Femur (tissue), 1 donor: ENCODE measurements around the gene CCDC201.

ENCODE experiments used
- DNase-seq: peaks from one replicate; pipeline ENCODE4 v3.0.0-alpha.2; 2017

Gene CCDC201

GRCh38 chr7:45892407-45893035 lies 19.6 kb upstream of the CCDC201 start:
- DNase-seq, result no peak

GRCh38 chr7:45891462-45892402 lies 18.9 kb upstream of the CCDC201 start:
- no peak for DNase-seq

- DNase-seq, result no peak
These were observed 18.1 kb upstream of the CCDC201 start for GRCh38 chr7:45890902-45891461.

- no peak for DNase-seq
These were observed 17.4 kb upstream of the CCDC201 start for GRCh38 chr7:45890125-45890901.

- no peak for DNase-seq
These were observed 16.6 kb upstream of the CCDC201 start for GRCh38 chr7:45889367-45890067.

- no peak for DNase-seq
These were observed 16.1 kb upstream of the CCDC201 start for GRCh38 chr7:45888993-45889366.

- DNase-seq, result no peak
These were observed 15.5 kb upstream of the CCDC201 start, which contains the start of gene IGFBP1 for GRCh38 chr7:45888185-45888992. Gene IGFBP1, plus strand, starts transcription at chr7:45888488. Its CDS starts 165 bp downstream, at chr7:45888653.

- no peak for DNase-seq
These were observed 14.2 kb upstream of the CCDC201 start for GRCh38 chr7:45886931-45887667.

GRCh38 chr7:45885264-45885882 lies 12.5 kb upstream of the CCDC201 start:
- no peak for DNase-seq

GRCh38 chr7:45884136-45884535 lies 11.3 kb upstream of the CCDC201 start:
- no peak for DNase-seq

- no peak for DNase-seq
These were observed 9.6 kb upstream of the CCDC201 start for GRCh38 chr7:45882465-45882810.

GRCh38 chr7:45881759-45882464 lies 9.0 kb upstream of the CCDC201 start:
- no peak for DNase-seq

GRCh38 chr7:45881280-45881758 lies 8.4 kb upstream of the CCDC201 start:
- no peak for DNase-seq

GRCh38 chr7:45880433-45880860 lies 7.6 kb upstream of the CCDC201 start:
- no peak for DNase-seq

- no peak for DNase-seq
These were observed 5.7 kb upstream of the CCDC201 start for GRCh38 chr7:45878457-45879144.

GRCh38 chr7:45876519-45876918 lies 3.6 kb upstream of the CCDC201 start:
- no peak for DNase-seq

GRCh38 chr7:45874408-45875131 lies 1.7 kb upstream of the CCDC201 start:
- no peak for DNase-seq

GRCh38 chr7:45873355-45873754 lies 473 bp upstream of the CCDC201 start:
- no peak for DNase-seq
